Measurements from ENCODE around the gene LUC7L2. TPM values are rescaled to one million over a fixed set of nuclear protein-coding genes. Genes with fewer than 3 reads are reported as not detected.

The LUC7L2 gene
- total and polyA plus RNA-seq, 10 of the 15 experiments (the other 5 are each of a cell fraction or from before 2014, with no cell fraction given), result 31.7 to 98.7 (median 68.6) TPM

GRCh38 chr7:139441961-139442360 lies 82.3 kb downstream of the LUC7L2 start:
- H3K4me3 ChIP-seq, result no peak overlapping the region
- no peaks in the 10 kb centered on the region for H4K20me1 ChIP-seq (ENCODE audit: control insufficient read depth, insufficient read depth)
- in situ Hi-C loops (cut with MboI) (no loop called here), intact Hi-C loops (cut with micrococcal nuclease; ENCODE audit: unreplicated experiment) (no loop called here)
- H3K36me3 ChIP-seq (ENCODE audit: control insufficient read depth in 2 of 2, insufficient read depth in 2 of 2, low read length in 1 of 2), result no peaks in the 10 kb centered on the region
- no peaks in the 10 kb centered on the region for H3K9me3 ChIP-seq (replicated peaks; ENCODE audit: control insufficient read depth, insufficient read depth, low read length)
- no peak for ATAC-seq
- no peaks in the 10 kb centered on the region for H3K79me2 ChIP-seq (ENCODE audit: control insufficient read depth, insufficient read depth, low read length)
- H3K4me2 ChIP-seq (ENCODE audit: control insufficient read depth, insufficient read depth), result no peak overlapping the region
- ChIA-PET CTCF (interaction anchor here (2.9 kb wide), 1 partner anchor 7 kb away, joined by 7 read pairs; no protein-coding TSS in a partner anchor), SMC1A (ENCODE audit: uncharacterized antibody, unreplicated experiment) (no interaction called here), RAD21 (ENCODE audit: unreplicated experiment) (no interaction called here), POLR2A (no interaction called here)
- no peak for FAIRE-seq
- BruUV-seq (replicated peaks), result no TSS peak
- no peak for TF ChIP-seq LARP7 (IDR thresholded peaks at IDR 0.05)
- TF ChIP-seq, protein P1, sequence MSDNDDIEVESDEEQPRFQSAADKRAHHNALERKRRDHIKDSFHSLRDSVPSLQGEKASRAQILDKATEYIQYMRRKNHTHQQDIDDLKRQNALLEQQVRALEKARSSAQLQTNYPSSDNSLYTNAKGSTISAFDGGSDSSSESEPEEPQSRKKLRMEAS (IDR thresholded peaks at IDR 0.05; ENCODE audit: low read depth, low read length), result no peak
- H2AFZ ChIP-seq (ENCODE audit: control insufficient read depth, low read depth, low read length), result no peak overlapping the region
- WGBS (ENCODE audit: insufficient coverage, insufficient replicate concordance, low lambda C conversion rate, missing lambda C conversion rate), result 48% methylated on average over 4 of the region's 4 CpGs
- DNase-seq (ENCODE audit: low read depth, low spot score), result no peak
- no peak overlapping the region for H3K27ac ChIP-seq (ENCODE audit: control insufficient read depth, insufficient read depth)
- H3K9ac ChIP-seq (ENCODE audit: control insufficient read depth, insufficient read depth, low read length), result no peak overlapping the region
- no peaks in the 10 kb centered on the region for H3K27me3 ChIP-seq (replicated peaks in 1 of 2; ENCODE audit: control insufficient read depth in 2 of 2, insufficient read depth in 2 of 2, low read length in 1 of 2)
- no peaks in the 10 kb centered on the region for H3K4me1 ChIP-seq (ENCODE audit: control insufficient read depth, insufficient read depth, low read length)

- Histone ChIP-seq H2AFZ (ENCODE audit: control insufficient read depth, low read depth, low read length) (no peak overlapping the region), H3K4me1 (ENCODE audit: control insufficient read depth, insufficient read depth, low read length) (no peaks in the 10 kb centered on the region), H3K79me2 (ENCODE audit: control insufficient read depth, insufficient read depth, low read length) (no peaks in the 10 kb centered on the region), H3K27ac (ENCODE audit: control insufficient read depth, insufficient read depth) (no peak overlapping the region), H3K9me3 (replicated peaks; ENCODE audit: control insufficient read depth, insufficient read depth, low read length) (no peaks in the 10 kb centered on the region), H3K9ac (ENCODE audit: control insufficient read depth, insufficient read depth, low read length) (no peak overlapping the region), H3K4me2 (ENCODE audit: control insufficient read depth, insufficient read depth) (no peak overlapping the region), H4K20me1 (ENCODE audit: control insufficient read depth, insufficient read depth) (no peaks in the 10 kb centered on the region), H3K36me3 (ENCODE audit: control insufficient read depth in 2 of 2, insufficient read depth in 2 of 2, low read length in 1 of 2) (no peaks in the 10 kb centered on the region), H3K27me3 (replicated peaks in 1 of 2; ENCODE audit: control insufficient read depth in 2 of 2, insufficient read depth in 2 of 2, low read length in 1 of 2) (no peaks in the 10 kb centered on the region), H3K4me3 (no peak overlapping the region)
- DNase-seq (ENCODE audit: low read depth, low spot score), result no peak
- no peak for FAIRE-seq
- ChIA-PET CTCF (interaction anchor here (2.2 kb wide), 1 partner anchor 12 kb away, joined by 8 read pairs; no protein-coding TSS in a partner anchor), POLR2A (no interaction called here), RAD21 (ENCODE audit: unreplicated experiment) (no interaction called here), SMC1A (ENCODE audit: uncharacterized antibody, unreplicated experiment) (interaction anchor here (0.6 kb wide), 1 partner anchor 156 kb away, joined by 3 read pairs; no protein-coding TSS in a partner anchor)
- in situ Hi-C loops (cut with MboI), result no loop called here
- TF ChIP-seq JUNB (IDR thresholded peaks at IDR 0.05) (no peak), POLR2AphosphoS5 (IDR thresholded peaks at IDR 0.05; ENCODE audit: low read length) (no peak), MXI1 (IDR thresholded peaks at IDR 0.05; ENCODE audit: low read depth, low read length) (no peak), SP1 (IDR thresholded peaks at IDR 0.05; ENCODE audit: low read depth, low read length) (no peak), POLR2A (IDR thresholded peaks at IDR 0.05; ENCODE audit: low read depth, low read length) (no peak), ELK1 (IDR thresholded peaks at IDR 0.05; ENCODE audit: low read depth, low read length) (no peak), FOXM1 (IDR thresholded peaks at IDR 0.05; ENCODE audit: low read depth, low read length) (no peak)
- TF ChIP-seq, protein P2, sequence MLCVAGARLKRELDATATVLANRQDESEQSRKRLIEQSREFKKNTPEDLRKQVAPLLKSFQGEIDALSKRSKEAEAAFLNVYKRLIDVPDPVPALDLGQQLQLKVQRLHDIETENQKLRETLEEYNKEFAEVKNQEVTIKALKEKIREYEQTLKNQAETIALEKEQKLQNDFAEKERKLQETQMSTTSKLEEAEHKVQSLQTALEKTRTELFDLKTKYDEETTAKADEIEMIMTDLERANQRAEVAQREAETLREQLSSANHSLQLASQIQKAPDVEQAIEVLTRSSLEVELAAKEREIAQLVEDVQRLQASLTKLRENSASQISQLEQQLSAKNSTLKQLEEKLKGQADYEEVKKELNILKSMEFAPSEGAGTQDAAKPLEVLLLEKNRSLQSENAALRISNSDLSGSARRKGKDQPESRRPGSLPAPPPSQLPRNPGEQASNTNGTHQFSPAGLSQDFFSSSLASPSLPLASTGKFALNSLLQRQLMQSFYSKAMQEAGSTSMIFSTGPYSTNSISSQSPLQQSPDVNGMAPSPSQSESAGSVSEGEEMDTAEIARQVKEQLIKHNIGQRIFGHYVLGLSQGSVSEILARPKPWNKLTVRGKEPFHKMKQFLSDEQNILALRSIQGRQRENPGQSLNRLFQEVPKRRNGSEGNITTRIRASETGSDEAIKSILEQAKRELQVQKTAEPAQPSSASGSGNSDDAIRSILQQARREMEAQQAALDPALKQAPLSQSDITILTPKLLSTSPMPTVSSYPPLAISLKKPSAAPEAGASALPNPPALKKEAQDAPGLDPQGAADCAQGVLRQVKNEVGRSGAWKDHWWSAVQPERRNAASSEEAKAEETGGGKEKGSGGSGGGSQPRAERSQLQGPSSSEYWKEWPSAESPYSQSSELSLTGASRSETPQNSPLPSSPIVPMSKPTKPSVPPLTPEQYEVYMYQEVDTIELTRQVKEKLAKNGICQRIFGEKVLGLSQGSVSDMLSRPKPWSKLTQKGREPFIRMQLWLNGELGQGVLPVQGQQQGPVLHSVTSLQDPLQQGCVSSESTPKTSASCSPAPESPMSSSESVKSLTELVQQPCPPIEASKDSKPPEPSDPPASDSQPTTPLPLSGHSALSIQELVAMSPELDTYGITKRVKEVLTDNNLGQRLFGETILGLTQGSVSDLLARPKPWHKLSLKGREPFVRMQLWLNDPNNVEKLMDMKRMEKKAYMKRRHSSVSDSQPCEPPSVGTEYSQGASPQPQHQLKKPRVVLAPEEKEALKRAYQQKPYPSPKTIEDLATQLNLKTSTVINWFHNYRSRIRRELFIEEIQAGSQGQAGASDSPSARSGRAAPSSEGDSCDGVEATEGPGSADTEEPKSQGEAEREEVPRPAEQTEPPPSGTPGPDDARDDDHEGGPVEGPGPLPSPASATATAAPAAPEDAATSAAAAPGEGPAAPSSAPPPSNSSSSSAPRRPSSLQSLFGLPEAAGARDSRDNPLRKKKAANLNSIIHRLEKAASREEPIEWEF (IDR thresholded peaks at IDR 0.05; ENCODE audit: insufficient replicate concordance, low read depth, low read length), result no peak
- intact Hi-C loops (cut with micrococcal nuclease; ENCODE audit: unreplicated experiment), result no loop called here
- BruUV-seq (replicated peaks), result no TSS peak
- no peak for ATAC-seq
- 68% methylated on average over 19 of the region's 20 CpGs for WGBS (ENCODE audit: insufficient coverage, insufficient replicate concordance, low lambda C conversion rate, missing lambda C conversion rate)
Measured at GRCh38 chr7:139446051-139446890, 86.6 kb downstream of the LUC7L2 start.
